Left lung (tissue), 10 donors: ENCODE data around the gene FAM50B. TPM values are rescaled to one million over a fixed set of nuclear protein-coding genes. Genes with fewer than 3 reads are reported as not detected.
A peak's percentile ranks its signal among the peaks of the same experiment; 100 is the strongest.

ENCODE experiments used
- ATAC-seq: fragments of 200-7000 bp; cut with Tn5 transposase; one replicate; pipeline ENCODE4 v1.9.1; 2020; ENCODE audit warnings: moderate library complexity
- DNase-seq, 4 donors: peaks; one replicate each; pipeline ENCODE4 v3.0.0-alpha.2; 2013 to 2020
- H3K27ac ChIP-seq, 2 donors: fragments of 200-600 bp; sonication (generic) in 1 of 2; one replicate each; pipeline versions ENCODE4 v1.5.0 to v1.8.0; 2020 to 2021
- H3K27me3 ChIP-seq, 2 donors: fragments of 200-600 bp; sonication (generic) in 1 of 2; one replicate each; pipeline versions ENCODE4 v1.5.0 to v1.8.0; 2020 to 2021
- H3K36me3 ChIP-seq, 2 donors: fragments of 200-600 bp; sonication (generic) in 1 of 2; one replicate each; pipeline versions ENCODE4 v1.5.0 to v1.8.0; 2020 to 2021
- H3K4me1 ChIP-seq, 2 donors: fragments of 200-600 bp; one replicate each; pipeline ENCODE4 v1.8.0; 2021
- H3K4me3 ChIP-seq, 2 donors: fragments of 200-600 bp; sonication (generic) in 1 of 2; one replicate each; pipeline versions ENCODE4 v1.5.0 to v1.8.0; 2020 to 2021; ENCODE audit warnings: mild to moderate bottlenecking in 1 of 2
- H3K9me3 ChIP-seq, 2 donors: fragments of 200-600 bp; sonication (generic) in 1 of 2; one replicate each; pipeline versions ENCODE4 v1.5.0 to v1.8.0; 2020 to 2021
- intact Hi-C, 2 donors: fragments of 100-400 bp; cut with DNase I; formaldehyde crosslinking; loops; one replicate each; pipeline versions ENCODE4 v1.11.2 to v1.14.2; 2022
- polyA plus RNA-seq, 6 donors: library from polyadenylated mRNA; unstranded; fragments of 120-200 nt; gene quantifications; one replicate each; pipeline ENCODE4 v1.2.1, GENCODE V29; 2013; ENCODE audit not compliant: insufficient read length in 6 of 6
- total RNA-seq, 2 donors: library from RNA; stranded (reverse); fragmentation: NEBNext Ultra II Directional; extraction: Animal tissue kit (Norgen Biotek cat#: 25700); gene quantifications; one replicate each; pipeline ENCODE4 v1.2.1, GENCODE V29; 2021
- TF ChIP-seq, protein P1 (sequence below), 2 donors: fragments of 200-600 bp; sonication (generic) in 1 of 2; IDR thresholded peaks; one replicate each; pipeline versions ENCODE4 v1.5.0 to v1.8.0; 2021; ENCODE audit warnings: antibody characterized with exemption in 2 of 2
- donor health status: DM: no; HTN: yes; CAD: no.
- donor health status: DM: no; HTN: no; CAD: no.

The FAM50B gene
- total and polyA plus RNA-seq, 8 donors: 8.5 to 20.3 (median 11.0) TPM

DNA sequence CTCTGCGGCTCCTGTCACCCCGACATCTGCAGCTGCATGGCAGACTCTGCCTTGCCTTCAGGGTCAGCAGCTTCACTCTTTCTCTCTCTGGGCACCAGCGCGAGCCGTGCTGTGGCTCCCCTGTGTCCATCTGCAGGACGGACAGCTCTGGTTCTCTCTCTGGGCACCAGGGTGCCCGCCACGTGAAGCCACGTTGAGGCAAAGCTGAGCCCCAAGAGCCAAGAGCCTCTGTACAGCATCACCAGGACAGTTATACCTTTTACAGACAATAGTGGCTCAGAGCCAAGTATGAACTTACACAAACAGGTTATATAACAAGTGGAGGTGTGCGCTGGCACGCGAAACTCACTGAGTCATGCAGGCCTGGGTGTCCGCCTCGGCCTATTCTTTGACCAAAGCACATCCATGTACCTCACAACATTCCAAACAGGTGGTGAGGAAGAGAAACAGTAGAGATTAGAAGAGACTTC is 50.8 kb downstream of the FAM50B start:
- H3K9me3 ChIP-seq: no peaks in the 10 kb centered on the region
- DNase-seq: peak in 1 of 4 donors; percentile 56
- no peaks in the 10 kb centered on the region for H3K36me3 ChIP-seq
- H3K4me1 ChIP-seq: no peaks in the 10 kb centered on the region
- H3K4me3 ChIP-seq: no peak overlapping the region
- intact Hi-C loops: no loop called here
- H3K27me3 ChIP-seq: no peaks in the 10 kb centered on the region
- H3K27ac ChIP-seq: no peak overlapping the region
- TF ChIP-seq, protein P1, sequence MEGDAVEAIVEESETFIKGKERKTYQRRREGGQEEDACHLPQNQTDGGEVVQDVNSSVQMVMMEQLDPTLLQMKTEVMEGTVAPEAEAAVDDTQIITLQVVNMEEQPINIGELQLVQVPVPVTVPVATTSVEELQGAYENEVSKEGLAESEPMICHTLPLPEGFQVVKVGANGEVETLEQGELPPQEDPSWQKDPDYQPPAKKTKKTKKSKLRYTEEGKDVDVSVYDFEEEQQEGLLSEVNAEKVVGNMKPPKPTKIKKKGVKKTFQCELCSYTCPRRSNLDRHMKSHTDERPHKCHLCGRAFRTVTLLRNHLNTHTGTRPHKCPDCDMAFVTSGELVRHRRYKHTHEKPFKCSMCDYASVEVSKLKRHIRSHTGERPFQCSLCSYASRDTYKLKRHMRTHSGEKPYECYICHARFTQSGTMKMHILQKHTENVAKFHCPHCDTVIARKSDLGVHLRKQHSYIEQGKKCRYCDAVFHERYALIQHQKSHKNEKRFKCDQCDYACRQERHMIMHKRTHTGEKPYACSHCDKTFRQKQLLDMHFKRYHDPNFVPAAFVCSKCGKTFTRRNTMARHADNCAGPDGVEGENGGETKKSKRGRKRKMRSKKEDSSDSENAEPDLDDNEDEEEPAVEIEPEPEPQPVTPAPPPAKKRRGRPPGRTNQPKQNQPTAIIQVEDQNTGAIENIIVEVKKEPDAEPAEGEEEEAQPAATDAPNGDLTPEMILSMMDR (IDR thresholded peaks at IDR 0.05): no peak
- no peak for ATAC-seq

Other genes with a start within 250 kb of the FAM50B start
- gene PXDC1, start 97.7 kb upstream of the FAM50B start, total RNA-seq: 10 to 100 TPM; 49.9 to 50.8 TPM
- gene PXDC1, start 97.7 kb upstream of the FAM50B start, polyA plus RNA-seq: 10 to 100 TPM; 11.0 to 17.3 (median 13.9) TPM
- not detected for gene FAM217A, start 229.8 kb downstream of the FAM50B start, total RNA-seq
- gene FAM217A, start 229.8 kb downstream of the FAM50B start, polyA plus RNA-seq: 1 to 10 TPM; 2.1 to 4.8 (median 2.8) TPM